HuH-7.5 (cell line): ENCODE results near the gene GOLPH3L.
"Not testable (repeated sequence)": the region's sequence is repeated elsewhere in the genome, so short reads cannot be mapped to it uniquely, and the experiment has no call there.

Experiments used
- DNase-seq: peaks from one replicate; pipeline ENCODE4 v3.0.0; 2011; ENCODE audit warnings: low spot score

GOLPH3L gene

DNA sequence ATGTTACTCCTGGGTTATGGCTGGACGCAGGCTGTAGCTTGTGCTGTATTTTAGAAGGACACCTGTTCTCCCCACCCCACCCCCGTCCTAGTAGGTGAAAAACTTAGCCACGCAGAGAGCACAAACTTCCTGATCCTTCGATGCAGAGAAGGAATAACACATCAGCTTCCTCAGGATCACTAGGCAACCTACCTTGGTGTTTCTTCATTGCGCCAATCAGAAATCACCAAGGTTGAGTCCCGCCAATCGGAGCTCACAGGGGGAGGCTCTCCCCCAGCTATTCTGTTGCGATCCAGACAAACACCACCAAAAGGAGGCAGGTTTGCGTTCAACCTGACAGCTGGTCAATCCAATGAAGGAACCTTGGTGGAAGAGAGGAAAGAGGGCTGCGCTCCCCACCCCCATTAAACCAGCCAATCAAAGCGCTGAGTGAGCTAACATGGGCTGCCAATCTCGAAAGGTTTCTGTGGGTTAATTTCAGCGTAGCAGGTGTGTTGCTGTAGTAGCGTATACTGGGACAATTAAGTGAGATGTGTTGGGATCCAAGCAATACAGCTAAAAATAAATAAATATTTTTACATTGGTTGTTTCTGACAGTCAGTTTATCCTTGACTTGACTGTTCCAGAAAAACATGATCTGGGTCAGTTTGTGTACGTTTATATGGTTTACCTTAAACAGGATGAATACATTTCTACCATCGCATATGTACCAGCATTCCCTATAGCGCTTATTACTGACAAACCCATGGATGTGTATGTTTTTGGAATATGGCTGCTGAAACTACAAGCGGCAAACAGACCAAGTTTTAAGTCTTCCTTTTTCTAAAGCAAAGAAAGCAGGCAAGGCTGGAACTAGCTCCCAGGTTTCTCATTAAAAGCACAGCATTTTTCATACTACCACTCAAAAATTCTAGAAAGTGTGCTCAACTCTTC lies at the start of gene GOLPH3L:
Gene GOLPH3L, minus strand, starts transcription at position 160 of the 933 bp plus-strand sequence. CDS start 2,316 bp downstream, outside the sequence.
- DNase-seq, result peak; percentile 70

DNA sequence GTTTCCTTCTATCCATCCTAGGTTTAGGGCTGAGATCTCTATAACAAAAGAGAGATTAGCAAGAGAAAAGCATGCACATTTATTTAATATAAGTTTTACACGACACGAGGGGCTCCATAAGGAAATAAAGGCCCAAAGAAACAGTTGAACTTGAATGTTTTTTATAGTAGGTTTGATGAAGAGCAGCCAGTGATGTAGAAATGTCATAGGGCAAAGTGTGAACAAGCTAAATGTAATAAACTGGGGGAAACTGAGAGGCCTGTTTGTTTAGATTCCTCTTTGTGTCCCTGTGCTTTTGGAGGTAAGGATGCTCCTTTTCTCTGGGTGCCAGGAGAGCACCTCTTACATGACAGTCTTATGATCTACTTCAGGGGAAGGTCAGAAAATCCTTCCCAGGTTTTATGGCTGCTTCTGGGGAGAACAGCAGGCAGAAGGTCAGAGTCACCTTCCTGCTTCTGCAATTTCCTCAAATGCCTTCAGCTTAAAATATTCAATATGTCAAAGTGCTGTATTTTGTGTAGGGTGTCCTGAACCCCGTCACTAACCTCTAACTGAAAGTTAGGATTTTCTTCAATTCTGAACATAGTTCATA lies 33.3 kb upstream of the GOLPH3L start:
- DNase-seq, result no peak

DNA sequence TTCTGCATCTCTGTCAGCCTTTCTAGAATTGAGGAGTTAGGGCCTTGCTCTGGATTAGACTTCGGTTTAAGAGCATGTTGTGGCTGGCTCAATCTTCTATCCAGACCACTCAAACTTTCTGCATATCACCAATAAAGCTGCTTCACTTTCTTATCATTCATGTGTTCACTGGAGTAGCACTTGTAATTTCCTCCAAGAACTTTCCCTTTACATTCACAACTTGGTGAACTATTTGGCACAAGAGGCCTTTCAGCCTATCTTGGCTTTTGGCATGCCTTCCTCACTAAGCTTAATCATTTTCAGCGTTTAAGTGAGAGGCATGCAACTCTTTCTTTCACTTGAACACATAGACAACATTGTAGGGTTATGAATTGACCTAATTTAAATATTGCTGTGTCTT lies 27.4 kb upstream of the GOLPH3L start:
- DNase-seq, result no peak

- no peak for DNase-seq
Observed at GRCh38 chr1:150720703-150721102, 23.7 kb upstream of the GOLPH3L start, which contains the start of gene HORMAD1. TSS of gene HORMAD1 (minus strand) at chr1:150720895. CDS start at chr1:150719505, 1,390 bp downstream.

- DNase-seq, result no peak
Observed at GRCh38 chr1:150720098-150720497, 23.1 kb upstream of the GOLPH3L start.

DNA sequence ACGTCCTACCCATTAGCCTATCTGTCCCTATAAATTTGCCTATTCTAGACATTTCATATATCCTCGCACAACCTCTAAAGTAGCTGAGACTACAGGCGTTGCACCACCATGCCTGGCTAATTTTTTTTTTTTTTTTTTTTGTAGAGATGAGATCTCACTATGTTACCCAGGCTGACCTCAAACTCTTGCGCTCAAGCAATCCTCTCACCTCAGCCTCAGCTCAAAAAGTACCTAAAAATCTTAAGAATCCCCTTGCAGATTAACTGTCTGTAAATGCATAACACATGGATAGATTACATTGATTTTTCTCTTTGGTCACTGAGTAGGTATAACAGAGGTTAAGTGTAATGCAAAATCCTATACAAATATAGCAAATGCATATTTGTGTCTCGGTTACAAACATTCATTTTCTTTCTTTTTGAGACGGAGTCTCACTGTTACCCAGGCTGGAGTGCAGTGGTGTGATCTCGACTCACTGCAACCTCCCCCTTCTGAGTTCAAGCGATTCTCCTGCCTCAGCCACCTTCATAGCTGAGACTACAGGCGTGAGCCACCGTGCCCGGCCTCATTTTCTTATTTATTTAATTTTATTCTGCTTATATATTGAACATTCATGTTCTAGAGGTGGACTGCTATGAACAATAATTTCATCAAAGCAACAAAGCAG lies 21.4 kb upstream of the GOLPH3L start:
- no peak for DNase-seq

DNA sequence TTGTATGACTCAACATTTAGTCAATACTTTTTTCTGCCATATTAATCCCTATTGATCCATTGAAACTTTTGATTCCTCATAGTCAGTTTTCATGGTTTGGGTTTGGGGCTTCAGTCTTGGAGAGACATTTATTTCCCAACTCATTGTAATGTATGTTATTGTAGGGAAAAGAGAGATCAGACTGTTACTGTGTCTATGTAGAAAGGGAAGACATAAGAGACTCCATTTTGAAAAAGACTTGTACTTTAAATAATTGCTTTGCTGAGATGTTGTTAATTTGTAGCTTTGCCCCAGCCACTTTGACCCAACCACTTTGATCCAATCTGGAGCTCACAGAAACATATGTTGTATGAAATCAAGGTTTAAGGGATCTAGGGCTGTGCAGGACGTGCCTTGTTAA lies 12.1 kb upstream of the GOLPH3L start:
- DNase-seq, result not testable (repeated sequence)

GRCh38 chr1:150708595-150708994 lies 11.6 kb upstream of the GOLPH3L start:
- no peak for DNase-seq

GRCh38 chr1:150706091-150706490 lies 9.1 kb upstream of the GOLPH3L start:
- DNase-seq, result no peak

- DNase-seq, result no peak
Observed at GRCh38 chr1:150703427-150703826, 6.5 kb upstream of the GOLPH3L start.

DNA sequence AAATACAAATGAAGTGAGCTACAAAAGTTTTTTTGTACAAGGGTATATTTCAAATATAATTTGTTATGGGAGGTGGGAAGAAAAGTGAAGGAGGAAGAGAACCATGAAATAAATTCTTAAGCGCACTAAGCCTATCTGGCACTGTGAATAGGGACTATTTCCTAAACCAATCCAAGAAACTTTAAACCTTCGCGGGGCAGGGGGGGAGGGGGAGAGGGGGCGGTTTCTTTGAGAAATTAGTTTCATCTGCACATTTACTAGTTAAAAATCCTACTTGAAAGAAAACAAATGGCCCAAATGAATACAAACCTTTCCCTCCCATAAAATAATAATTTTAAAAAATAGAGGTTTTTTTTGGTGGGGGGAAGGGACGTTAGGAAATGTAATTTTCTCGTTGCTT lies 364 bp downstream of the GOLPH3L start:
- no peak for DNase-seq

- no peak for DNase-seq
Observed at GRCh38 chr1:150696162-150696561, 792 bp downstream of the GOLPH3L start.

DNA sequence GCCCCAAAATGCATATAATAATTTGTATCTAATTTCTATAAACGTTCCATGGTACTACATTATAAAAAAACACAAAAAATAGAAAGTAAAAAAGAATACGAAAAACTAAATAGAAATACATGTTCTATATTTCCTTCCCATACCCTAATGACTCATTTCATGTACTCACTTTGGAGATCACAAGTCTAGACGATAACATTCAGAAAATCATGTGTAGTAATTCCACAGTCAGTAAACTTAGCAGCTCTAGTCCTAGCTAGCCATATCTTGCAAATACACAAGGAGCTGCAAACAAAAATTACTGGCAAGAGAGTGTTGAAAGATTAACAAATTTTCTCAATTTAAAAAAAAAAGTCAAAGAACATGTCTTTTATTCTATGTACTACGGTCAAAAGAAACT lies 1.4 kb downstream of the GOLPH3L start:
- DNase-seq, result no peak

GRCh38 chr1:150692720-150693119 lies 4.2 kb downstream of the GOLPH3L start:
- DNase-seq, result no peak

DNA sequence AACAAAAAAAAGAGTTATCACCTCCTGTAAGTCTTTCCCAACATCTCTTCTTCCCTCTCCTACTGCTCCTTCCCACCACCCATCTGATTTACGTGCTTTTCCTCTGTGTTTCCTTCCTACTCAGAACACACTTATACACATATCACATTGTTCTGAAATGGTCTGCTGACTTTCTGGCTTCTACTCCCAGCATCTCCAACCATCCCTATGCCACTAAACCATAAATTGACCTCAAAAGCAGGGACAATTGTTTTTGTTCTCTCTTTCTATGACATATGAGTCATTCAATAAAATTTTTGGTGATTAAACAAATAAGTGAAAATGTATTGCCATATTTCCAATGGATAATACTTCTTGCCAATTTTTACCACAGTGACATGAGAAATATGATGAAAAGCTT lies 8.2 kb downstream of the GOLPH3L start:
- DNase-seq, result no peak

- DNase-seq, result no peak
Observed at GRCh38 chr1:150686275-150686674, 10.7 kb downstream of the GOLPH3L start.

DNA sequence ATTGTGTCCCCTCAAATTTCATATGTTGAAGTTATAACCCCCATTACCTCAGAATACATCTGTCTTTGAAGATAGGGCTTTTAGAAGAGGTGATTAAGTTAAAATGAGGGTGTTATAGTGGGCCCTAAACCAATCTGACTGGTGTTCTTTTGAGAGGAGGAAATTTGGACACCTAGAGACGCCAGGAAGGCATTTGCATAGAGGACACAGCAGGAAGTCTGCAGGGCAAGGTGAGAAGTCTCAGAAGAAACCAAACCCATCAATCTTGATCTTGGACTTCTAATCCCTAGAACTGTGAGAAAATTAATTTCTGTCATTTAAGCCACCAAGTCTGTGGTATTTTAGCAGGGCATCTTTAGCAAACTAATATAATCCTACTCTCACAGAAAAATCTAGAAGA lies 13.0 kb downstream of the GOLPH3L start:
- no peak for DNase-seq

- no peak for DNase-seq
Observed at GRCh38 chr1:150678988-150679387, 18.0 kb downstream of the GOLPH3L start.

DNA sequence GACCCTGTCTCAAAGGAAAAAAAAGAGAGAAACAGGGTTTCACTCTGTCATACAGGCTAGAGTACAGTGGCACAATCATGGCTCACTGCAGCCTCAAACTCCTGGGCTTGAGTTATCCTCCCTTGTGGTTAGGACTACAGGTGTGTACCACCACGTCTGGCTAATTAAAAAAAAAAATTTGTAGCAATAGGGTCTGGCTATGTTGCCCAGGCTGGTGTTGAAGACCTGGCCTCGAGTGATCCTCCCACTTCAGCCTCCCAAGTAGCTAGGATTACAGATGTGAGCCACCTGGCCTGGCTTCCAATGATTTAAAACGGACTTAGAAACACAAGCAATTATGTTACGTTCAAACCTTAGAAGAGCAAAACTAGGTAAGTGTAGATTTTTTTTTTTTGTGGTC lies 22.1 kb downstream of the GOLPH3L start:
- DNase-seq, result no peak

DNA sequence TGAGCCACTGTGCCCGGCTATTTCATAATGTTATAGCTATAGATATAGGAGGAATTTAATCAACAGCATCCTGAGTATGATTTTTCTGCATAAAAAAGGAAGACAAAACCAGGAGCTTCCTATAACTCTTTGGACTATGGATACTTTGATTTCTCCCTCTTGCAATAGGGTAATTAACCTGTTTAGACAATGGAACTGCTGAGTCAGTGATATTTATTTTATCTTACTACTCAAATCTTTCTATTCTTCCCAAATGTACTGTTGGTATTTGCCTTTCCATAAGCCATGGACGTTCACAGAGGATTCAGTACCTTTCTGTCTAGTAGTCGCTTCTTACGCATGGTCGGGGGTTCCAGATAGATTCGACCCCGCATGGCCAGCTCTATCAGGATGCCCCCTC lies 33.6 kb downstream of the GOLPH3L start:
- no peak for DNase-seq

- DNase-seq, result no peak
Observed at GRCh38 chr1:150662811-150663210, 34.1 kb downstream of the GOLPH3L start.

DNA sequence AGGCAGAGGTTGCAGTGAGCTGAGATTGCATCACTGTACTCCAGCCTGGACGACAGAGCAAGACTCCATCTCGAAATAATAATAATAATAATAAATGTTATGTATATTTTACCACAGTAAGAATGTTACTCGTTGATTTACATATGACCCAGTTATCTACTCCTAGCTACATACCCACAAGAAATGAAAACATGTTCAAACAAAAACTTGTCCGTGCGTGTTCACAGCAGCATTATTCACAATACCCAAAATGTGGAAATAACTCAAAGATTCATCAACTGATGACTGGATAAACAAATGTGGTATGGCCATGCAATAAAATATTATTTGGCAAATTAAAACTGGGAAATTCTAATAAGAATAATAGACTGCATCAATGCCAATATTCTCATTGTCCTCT lies 35.8 kb downstream of the GOLPH3L start:
- no peak for DNase-seq

- no peak for DNase-seq
Observed at GRCh38 chr1:150660584-150660983, 36.4 kb downstream of the GOLPH3L start.
